KG1 (cell line): ENCODE data around the gene PDE9A.

Experiments used
- DNase-seq: peaks from one replicate; lab custom pipeline; 2025; lab: John Stamatoyannopoulos, UW

Gene PDE9A

GRCh38 chr21:42657676-42658319, 4.4 kb downstream of the PDE9A start:
- DNase-seq, result no peak

- DNase-seq, result no peak
Measured at GRCh38 chr21:42658320-42659105, 5.1 kb downstream of the PDE9A start.

GRCh38 chr21:42659416-42660117, 6.1 kb downstream of the PDE9A start:
- DNase-seq, result no peak

GRCh38 chr21:42660118-42660470, 6.7 kb downstream of the PDE9A start:
- DNase-seq, result no peak

GRCh38 chr21:42661688-42662429, 8.4 kb downstream of the PDE9A start:
- DNase-seq, result no peak

GRCh38 chr21:42662430-42663199, 9.2 kb downstream of the PDE9A start:
- DNase-seq, result no peak

GRCh38 chr21:42663200-42663750, 9.9 kb downstream of the PDE9A start:
- DNase-seq, result no peak

GRCh38 chr21:42663860-42664535, 10.6 kb downstream of the PDE9A start:
- DNase-seq, result no peak

GRCh38 chr21:42664614-42665013, 11.2 kb downstream of the PDE9A start:
- no peak for DNase-seq

GRCh38 chr21:42665026-42665425, 11.6 kb downstream of the PDE9A start:
- no peak for DNase-seq

- DNase-seq, result no peak
Measured at GRCh38 chr21:42665484-42665883, 12.1 kb downstream of the PDE9A start.

GRCh38 chr21:42666023-42666747, 12.8 kb downstream of the PDE9A start:
- DNase-seq, result no peak

- no peak for DNase-seq
Measured at GRCh38 chr21:42666925-42667324, 13.5 kb downstream of the PDE9A start.

- DNase-seq, result no peak
Measured at GRCh38 chr21:42668298-42668992, 15.0 kb downstream of the PDE9A start.

GRCh38 chr21:42669041-42669440, 15.6 kb downstream of the PDE9A start:
- no peak for DNase-seq

GRCh38 chr21:42670058-42670880, 16.8 kb downstream of the PDE9A start:
- no peak for DNase-seq

- DNase-seq, result peak; percentile 22
Measured at GRCh38 chr21:42670884-42671283, 17.5 kb downstream of the PDE9A start.

- no peak for DNase-seq
Measured at GRCh38 chr21:42671778-42672593, 18.6 kb downstream of the PDE9A start.
